Measurements from ENCODE around the gene ARMC2.

GRCh38 chr6:108838101-108838717, 10.0 kb upstream of the ARMC2 start:
- no peak for TF ChIP-seq CTCF (IDR thresholded peaks at IDR 0.05; ENCODE audit: low read depth, low read length, poor library complexity, severe bottlenecking)
- TF ChIP-seq EZH2phosphoT487 (IDR thresholded peaks at IDR 0.05; ENCODE audit: borderline replicate concordance, low read length): no peak

All from DOHH2 (cell line).